ENCODE data around the gene MTR.

DNA sequence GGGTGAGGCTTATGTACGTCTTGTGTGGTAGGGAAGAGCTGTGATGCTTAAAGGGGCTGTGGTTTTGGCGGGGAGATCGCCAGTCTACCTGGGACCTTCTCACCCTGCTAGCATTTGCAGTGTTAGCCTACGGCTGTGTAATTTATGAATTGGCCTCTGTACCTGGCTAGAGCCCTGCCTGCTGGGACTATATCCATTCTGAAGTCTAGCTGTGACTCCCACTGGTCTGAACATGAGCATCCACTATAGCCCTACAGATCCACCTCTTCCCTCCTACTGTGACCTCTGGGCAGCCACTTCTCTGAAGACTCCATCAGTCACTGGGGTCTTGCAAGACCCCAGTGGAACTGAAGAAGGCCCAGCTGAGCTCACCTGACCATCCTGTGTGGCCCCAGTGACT, 135.4 kb downstream of the MTR start:
- TF ChIP-seq YY1 (IDR thresholded peaks at IDR 0.05; ENCODE audit: extremely low read depth, insufficient replicate concordance, low read depth, low read length) (no peak), POLR2A (IDR thresholded peaks at IDR 0.05; ENCODE audit: borderline replicate concordance, extremely low read depth, insufficient read depth, insufficient read length) (no peak), JUND (IDR thresholded peaks at IDR 0.05) (no peak), CTCF (IDR thresholded peaks at IDR 0.05 in 2 of 3, conservative IDR thresholded peaks at IDR 0.05 in 1 of 3; ENCODE audit: borderline replicate concordance in 1 of 3, insufficient read depth in 1 of 3, low read depth in 2 of 3, low read length in 2 of 3) (no peak), RAD21 (IDR thresholded peaks at IDR 0.05; ENCODE audit: low read depth) (no peak), ZBTB33 (IDR thresholded peaks at IDR 0.05; ENCODE audit: extremely low read depth, insufficient replicate concordance, low read length) (no peak), ZNF274 (IDR thresholded peaks at IDR 0.05; ENCODE audit: low read depth, low read length) (no peak), POLR2AphosphoS5 (IDR thresholded peaks at IDR 0.05; ENCODE audit: low read depth, low read length) (no peak), EZH2 (IDR thresholded peaks at IDR 0.05) (no peak), CEBPB (IDR thresholded peaks at IDR 0.05; ENCODE audit: low read depth) (no peak), ELF1 (IDR thresholded peaks at IDR 0.05; ENCODE audit: borderline replicate concordance, low read depth) (no peak)
- TF ChIP-seq, protein P1, sequence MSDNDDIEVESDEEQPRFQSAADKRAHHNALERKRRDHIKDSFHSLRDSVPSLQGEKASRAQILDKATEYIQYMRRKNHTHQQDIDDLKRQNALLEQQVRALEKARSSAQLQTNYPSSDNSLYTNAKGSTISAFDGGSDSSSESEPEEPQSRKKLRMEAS (IDR thresholded peaks at IDR 0.05) = no peak

All from HCT116 (cell line).